Prostate gland (tissue), 2 donors: ENCODE data around the gene TMPRSS11E. TPM values are rescaled to one million over a fixed set of nuclear protein-coding genes. Genes with fewer than 3 reads are reported as not detected.

Experiments
- DNase-seq: peaks from one replicate; pipeline ENCODE4 v3.0.0-alpha.2; 2019; ENCODE audit warnings: low spot score
- H3K27ac ChIP-seq, 2 donors: fragments of 200-600 bp; sonication (generic); 2 replicates each; pipeline ENCODE4 v1.5.1; 2017 to 2019
- H3K27me3 ChIP-seq: fragments of 200-600 bp; sonication (generic); replicated peaks from 2 replicates; pipeline ENCODE4 v1.5.1; 2019; ENCODE audit not compliant: insufficient read depth
- H3K36me3 ChIP-seq, 2 donors: fragments of 200-600 bp; sonication (generic); 1 replicate in 1 of 2; 2 replicates in 1 of 2; pipeline versions ENCODE4 v1.5.1 to v1.8.1; 2017 to 2019
- H3K4me1 ChIP-seq: fragments of 200-600 bp; sonication (generic); replicated peaks from 2 replicates; pipeline ENCODE4 v1.5.1; 2019
- H3K4me3 ChIP-seq, 2 donors: fragments of 200-600 bp; sonication (generic); 2 replicates each; pipeline ENCODE4 v1.5.1; 2017 to 2019
- H3K9me3 ChIP-seq: fragments of 200-600 bp; sonication (generic); 2 replicates; pipeline ENCODE4 v1.5.1; 2017
- POLR2A ChIP-seq: fragments of 450-650 bp; IDR thresholded peaks from one replicate; pipeline ENCODE4 v1.6.1; 2016; ENCODE audit warnings: antibody characterized with exemption, mild to moderate bottlenecking
- POLR2AphosphoS5 ChIP-seq: sonication (generic); formaldehyde crosslinking; IDR thresholded peaks from one replicate; pipeline ENCODE4 v1.6.1; 2017; ENCODE audit warnings: antibody characterized with exemption
- WGBS: methylation state at CpG from one replicate; pipeline ENCODE4 v1.1.5; 2018; 5-methylcytosine and 5-hydroxymethylcytosine counted together
- intact Hi-C: fragments of 100-400 bp; cut with DNase I; formaldehyde crosslinking; loops from one replicate; pipeline ENCODE4 v1.14.2; 2022
- total RNA-seq, 2 donors: library from RNA; depleted of rRNA; stranded (reverse); fragments of >200 nt; gene quantifications; one replicate each; pipeline ENCODE4 v1.1.0, GENCODE V29; 2016
- TF ChIP-seq, protein P1 (sequence below), 4 experiments: fragments of 200-600 bp in 2 of 4; fragments of 450-650 bp in 2 of 4; sonication (generic) in 2 of 4; IDR thresholded peaks; 1 replicate in 3 of 4; 2 replicates in 1 of 4; pipeline ENCODE4 v1.5.1; 2016 to 2019; ENCODE audit warnings: antibody characterized with exemption in 4 of 4, mild to moderate bottlenecking in 2 of 4, moderate library complexity in 2 of 4

TMPRSS11E gene
- total RNA-seq, 2 donors from 2014 or later, result 1.6 to 4.2 TPM

DNA sequence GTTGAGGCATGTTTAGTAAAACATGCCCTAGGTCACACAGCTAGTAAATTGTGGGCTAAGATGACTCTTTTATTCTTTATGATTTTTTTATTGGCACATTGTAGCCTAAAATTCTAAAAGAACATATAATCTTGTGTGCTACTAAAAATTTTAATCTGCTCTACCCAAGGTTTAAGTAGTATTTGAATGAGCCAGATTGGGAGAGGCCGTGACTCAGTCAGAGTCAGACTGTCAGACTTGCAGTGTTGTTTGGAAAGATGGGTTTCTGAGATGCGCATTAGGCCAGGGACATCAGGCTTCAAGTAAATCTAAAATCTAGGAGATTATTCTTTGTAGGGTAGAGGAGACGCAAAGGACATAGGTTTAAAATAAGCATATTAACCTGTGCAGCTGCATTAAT lies 30.7 kb upstream of the TMPRSS11E start:
- WGBS, result 57% methylated on average over 3 of the region's 3 CpGs

DNA sequence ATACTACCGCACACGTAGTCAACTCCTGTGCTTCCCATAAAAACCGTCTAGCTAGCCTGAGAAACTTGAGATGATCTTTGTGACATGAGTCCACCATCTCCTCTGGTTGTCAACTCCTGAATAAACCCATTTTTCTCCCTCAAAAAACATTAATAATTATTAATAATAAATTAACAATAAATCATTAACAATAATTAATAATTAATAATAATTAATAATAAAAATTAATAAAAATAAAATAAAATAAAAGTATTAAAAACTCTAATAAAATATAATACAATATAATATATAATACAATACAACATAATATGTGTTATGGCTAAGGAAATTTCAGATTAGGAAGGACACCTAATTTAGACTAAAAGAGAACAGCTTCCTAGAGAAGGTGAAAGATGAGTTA lies 20.7 kb upstream of the TMPRSS11E start:
- H3K36me3 ChIP-seq, result no peaks in the 10 kb centered on the region
- no peak for DNase-seq
- no peaks in the 10 kb centered on the region for H3K4me1 ChIP-seq
- H3K27ac ChIP-seq, result no peak overlapping the region
- no peaks in the 10 kb centered on the region for H3K9me3 ChIP-seq
- TF ChIP-seq POLR2A (no peak), POLR2AphosphoS5 (no peak)
- TF ChIP-seq, protein P1, sequence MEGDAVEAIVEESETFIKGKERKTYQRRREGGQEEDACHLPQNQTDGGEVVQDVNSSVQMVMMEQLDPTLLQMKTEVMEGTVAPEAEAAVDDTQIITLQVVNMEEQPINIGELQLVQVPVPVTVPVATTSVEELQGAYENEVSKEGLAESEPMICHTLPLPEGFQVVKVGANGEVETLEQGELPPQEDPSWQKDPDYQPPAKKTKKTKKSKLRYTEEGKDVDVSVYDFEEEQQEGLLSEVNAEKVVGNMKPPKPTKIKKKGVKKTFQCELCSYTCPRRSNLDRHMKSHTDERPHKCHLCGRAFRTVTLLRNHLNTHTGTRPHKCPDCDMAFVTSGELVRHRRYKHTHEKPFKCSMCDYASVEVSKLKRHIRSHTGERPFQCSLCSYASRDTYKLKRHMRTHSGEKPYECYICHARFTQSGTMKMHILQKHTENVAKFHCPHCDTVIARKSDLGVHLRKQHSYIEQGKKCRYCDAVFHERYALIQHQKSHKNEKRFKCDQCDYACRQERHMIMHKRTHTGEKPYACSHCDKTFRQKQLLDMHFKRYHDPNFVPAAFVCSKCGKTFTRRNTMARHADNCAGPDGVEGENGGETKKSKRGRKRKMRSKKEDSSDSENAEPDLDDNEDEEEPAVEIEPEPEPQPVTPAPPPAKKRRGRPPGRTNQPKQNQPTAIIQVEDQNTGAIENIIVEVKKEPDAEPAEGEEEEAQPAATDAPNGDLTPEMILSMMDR (IDR thresholded peaks at IDR 0.05), result no peak
- intact Hi-C loops, result no loop called here
- H3K27me3 ChIP-seq, result no peaks in the 10 kb centered on the region
- WGBS, result 91% methylated on average over 3 of the region's 3 CpGs
- H3K4me3 ChIP-seq, result no peak overlapping the region

More for the DNA sequence above, 30.7 kb upstream of the TMPRSS11E start:
- intact Hi-C loops, result no loop called here
- no peak overlapping the region for H3K27ac ChIP-seq
- no peaks in the 10 kb centered on the region for H3K27me3 ChIP-seq
- TF ChIP-seq POLR2AphosphoS5, result no peak
- no peak for TF ChIP-seq POLR2A
- TF ChIP-seq, protein P1 (IDR thresholded peaks at IDR 0.05), result no peak
- no peak for DNase-seq
- H3K4me3 ChIP-seq, result no peak overlapping the region
- no peaks in the 10 kb centered on the region for H3K9me3 ChIP-seq
- no peaks in the 10 kb centered on the region for H3K4me1 ChIP-seq
- no peaks in the 10 kb centered on the region for H3K36me3 ChIP-seq

DNA sequence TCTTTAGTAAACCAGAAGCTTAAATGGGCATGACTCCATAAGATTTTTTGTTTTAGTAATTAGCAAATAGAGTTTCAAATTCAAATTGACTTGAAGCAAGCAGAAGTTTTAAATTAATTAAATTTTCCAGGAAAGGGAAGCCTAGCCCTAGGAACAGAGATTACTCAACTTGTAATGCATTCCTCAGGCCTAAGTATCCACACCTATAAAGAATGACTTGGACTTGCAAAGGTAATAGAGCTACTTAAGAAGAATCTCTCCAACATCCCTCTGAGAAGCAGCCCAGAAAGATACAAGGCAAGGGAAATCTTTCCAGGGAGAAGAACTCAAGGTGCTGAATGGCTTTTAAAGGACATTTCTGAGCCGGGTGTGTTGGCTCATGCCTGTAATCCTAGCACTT lies 16.9 kb upstream of the TMPRSS11E start:
- no peaks in the 10 kb centered on the region for H3K4me1 ChIP-seq
- TF ChIP-seq, protein P1 (IDR thresholded peaks at IDR 0.05), result no peak
- TF ChIP-seq POLR2AphosphoS5, result no peak
- no peak for TF ChIP-seq POLR2A
- no peaks in the 10 kb centered on the region for H3K36me3 ChIP-seq
- 73% methylated on average over 1 of the region's 1 CpG for WGBS
- DNase-seq, result no peak
- no peak overlapping the region for H3K27ac ChIP-seq
- H3K4me3 ChIP-seq, result no peak overlapping the region
- H3K27me3 ChIP-seq, result no peaks in the 10 kb centered on the region
- no peaks in the 10 kb centered on the region for H3K9me3 ChIP-seq
- intact Hi-C loops, result no loop called here

DNA sequence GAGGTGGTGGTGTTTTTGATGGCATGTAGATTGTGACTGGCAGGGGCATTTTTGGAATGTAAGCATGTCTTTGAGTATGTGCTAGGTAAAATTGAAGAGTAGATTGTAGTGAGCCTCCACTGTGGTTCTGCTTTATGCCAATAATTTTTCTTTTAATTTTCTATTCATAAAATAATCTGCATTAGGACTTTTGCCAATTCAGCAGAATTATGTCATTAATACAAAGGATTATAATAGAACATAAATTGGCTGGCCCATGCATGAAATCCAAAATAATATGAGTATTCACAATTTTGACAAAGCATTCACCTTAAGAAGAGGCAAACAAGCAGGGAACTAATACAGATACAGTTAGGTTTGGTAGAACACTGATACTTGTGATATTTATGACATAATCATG lies 14.9 kb upstream of the TMPRSS11E start:
- no peaks in the 10 kb centered on the region for H3K27me3 ChIP-seq
- no peaks in the 10 kb centered on the region for H3K36me3 ChIP-seq
- no peak overlapping the region for H3K4me3 ChIP-seq
- no peak for DNase-seq
- H3K27ac ChIP-seq, result no peak overlapping the region
- intact Hi-C loops, result no loop called here
- H3K9me3 ChIP-seq, result no peaks in the 10 kb centered on the region
- no peaks in the 10 kb centered on the region for H3K4me1 ChIP-seq
- TF ChIP-seq POLR2A, result no peak
- TF ChIP-seq POLR2AphosphoS5, result no peak
- TF ChIP-seq, protein P1 (IDR thresholded peaks at IDR 0.05), result no peak

DNA sequence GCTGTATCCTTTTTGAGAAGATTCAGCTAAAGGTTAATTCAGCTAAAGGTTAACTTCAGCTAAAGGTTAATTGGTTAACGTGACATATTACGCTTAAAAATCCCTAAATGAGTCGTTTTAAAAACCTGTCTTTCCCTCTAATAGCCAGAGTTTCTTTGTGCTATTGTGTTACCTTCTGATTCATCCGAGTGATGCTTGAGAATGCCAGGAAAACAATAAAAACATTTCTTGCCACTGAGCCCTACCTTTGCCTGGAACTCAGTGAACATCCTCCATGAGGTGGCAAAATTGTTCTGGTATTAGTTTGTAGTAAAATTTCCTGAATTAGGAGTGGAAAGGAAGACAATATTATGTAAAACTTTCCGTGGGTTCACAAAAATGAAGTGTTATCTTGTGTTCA lies 13.7 kb upstream of the TMPRSS11E start:
- Histone ChIP-seq H3K27me3 (no peaks in the 10 kb centered on the region), H3K4me1 (no peaks in the 10 kb centered on the region), H3K36me3 (no peaks in the 10 kb centered on the region), H3K4me3 (no peak overlapping the region), H3K9me3 (no peaks in the 10 kb centered on the region), H3K27ac (no peak overlapping the region)
- intact Hi-C loops, result no loop called here
- no peak for DNase-seq
- TF ChIP-seq, protein P1 (IDR thresholded peaks at IDR 0.05), result no peak
- TF ChIP-seq POLR2A, result no peak
- TF ChIP-seq POLR2AphosphoS5, result no peak
- 82% methylated on average over 5 of the region's 5 CpGs for WGBS
